H1 (cell line): ENCODE data around the gene GUCY1A2. TPM values are rescaled to one million over a fixed set of nuclear protein-coding genes. Genes with fewer than 3 reads are reported as not detected.

Experiments used
- ASH2L ChIP-seq: fragments of 200-600, 300-600 bp; sonication (generic); IDR thresholded peaks from one replicate; pipeline ENCODE4 v1.7.1; 2017; ENCODE audit warnings: low read length
- BCL11A ChIP-seq, 2 experiments: IDR thresholded peaks; one replicate each; pipeline ENCODE4 v1.6.1; 2011; ENCODE audit warnings: low read depth in 2 of 2, low read length in 2 of 2, mild to moderate bottlenecking in 2 of 2
- BRCA1 ChIP-seq: IDR thresholded peaks from 2 replicates; pipeline ENCODE4 v1.6.1; 2012; ENCODE audit warnings: low read depth, low read length, improper control_type of control experiment
- CBX8 ChIP-seq: fragments of 300-800, 300-1000 bp; sonication (generic); IDR thresholded peaks from 2 replicates; pipeline ENCODE4 v1.7.1; 2016; ENCODE audit warnings: low read depth, low read length, borderline replicate concordance
- CEBPB ChIP-seq: IDR thresholded peaks from 2 replicates; pipeline ENCODE4 v1.6.1; 2012; ENCODE audit warnings: low read depth, low read length
- CHD2 ChIP-seq: IDR thresholded peaks from 2 replicates; pipeline ENCODE4 v1.6.1; 2012; ENCODE audit warnings: low read length, improper control_type of control experiment
- EGR1 ChIP-seq: IDR thresholded peaks from 2 replicates; pipeline ENCODE4 v1.6.1; 2011; ENCODE audit warnings: low read depth, low read length, borderline replicate concordance
- EZH2 ChIP-seq: fragments of 200-600 bp; sonication (generic); IDR thresholded peaks from 2 replicates; pipeline ENCODE4 v1.7.1; 2012; ENCODE audit warnings: low read depth, mild to moderate bottlenecking, moderate library complexity, low read length, inconsistent platforms; ENCODE audit not compliant: severe bottlenecking
- GABPA ChIP-seq: IDR thresholded peaks from 2 replicates; pipeline ENCODE4 v1.6.1; 2011; ENCODE audit warnings: mild to moderate bottlenecking, low read length, moderate library complexity, borderline replicate concordance; ENCODE audit not compliant: insufficient read depth
- JUN ChIP-seq: IDR thresholded peaks from 2 replicates; pipeline ENCODE4 v1.6.1; 2011; ENCODE audit warnings: low read depth, mild to moderate bottlenecking, improper control_type of control experiment, low read length
- KDM1A ChIP-seq: fragments of 200-600, 300-600 bp; sonication (generic); IDR thresholded peaks from 2 replicates; pipeline ENCODE4 v1.7.1; 2016; ENCODE audit warnings: mild to moderate bottlenecking, low read length, borderline replicate concordance
- POLR2AphosphoS5 ChIP-seq: IDR thresholded peaks from 2 replicates; pipeline ENCODE4 v1.6.1; 2011; ENCODE audit warnings: low read depth, low read length
- RXRA ChIP-seq: IDR thresholded peaks from 2 replicates; pipeline ENCODE4 v1.6.1; 2011; ENCODE audit warnings: low read depth, mild to moderate bottlenecking, low read length, moderate library complexity; ENCODE audit not compliant: insufficient read depth
- SAP30 ChIP-seq: fragments of 300-600 bp; sonication (generic); IDR thresholded peaks from 2 replicates; pipeline ENCODE4 v1.7.1; 2012; ENCODE audit warnings: low read length, moderate library complexity, mild to moderate bottlenecking, inconsistent platforms; ENCODE audit not compliant: insufficient read depth, insufficient replicate concordance
- SIN3A ChIP-seq, 2 experiments: IDR thresholded peaks in 1 of 2; conservative IDR thresholded peaks in 1 of 2; 2 replicates each; pipeline ENCODE4 v1.6.1; 2011 to 2012; ENCODE audit warnings: low read length in 2 of 2, improper control_type of control experiment in 1 of 2, low read depth in 1 of 2, mild to moderate bottlenecking in 1 of 2
- SIX5 ChIP-seq: IDR thresholded peaks from 2 replicates; pipeline ENCODE4 v1.6.1; 2011; ENCODE audit warnings: mild to moderate bottlenecking, low read depth, low read length
- SP4 ChIP-seq: IDR thresholded peaks from 2 replicates; pipeline ENCODE4 v1.6.1; 2012; ENCODE audit warnings: low read length, inconsistent platforms
- SRF ChIP-seq: IDR thresholded peaks from 2 replicates; pipeline ENCODE4 v1.6.1; 2011; ENCODE audit warnings: mild to moderate bottlenecking, low read depth, low read length, moderate library complexity
- TAF1 ChIP-seq: IDR thresholded peaks from 2 replicates; pipeline ENCODE4 v1.6.1; 2011; ENCODE audit warnings: mild to moderate bottlenecking, low read depth, low read length
- TEAD4 ChIP-seq: IDR thresholded peaks from 2 replicates; pipeline ENCODE4 v1.6.1; 2012; ENCODE audit warnings: low read depth, low read length, inconsistent platforms, mixed read lengths
- YY1 ChIP-seq: IDR thresholded peaks from 2 replicates; pipeline ENCODE4 v1.6.1; 2011; ENCODE audit warnings: low read depth, mild to moderate bottlenecking, low read length
- ZNF274 ChIP-seq: IDR thresholded peaks from 2 replicates; pipeline ENCODE4 v1.7.0; 2012; ENCODE audit warnings: low read length, borderline replicate concordance; ENCODE audit errors: extremely low read depth
- polyA plus RNA-seq, 7 experiments: library from polyadenylated mRNA; depleted of rRNA in 3 of 7; stranded (reverse) in 5 of 7; unstranded in 2 of 7; fragments of >200 nt in 5 of 7; fragments of 200-250 nt in 2 of 7; gene quantifications; 1 replicate in 5 of 7; 2 replicates in 1 of 7; 4 replicates in 1 of 7; pipeline versions ENCODE4 v1.2.1 to v1.2.3, GENCODE V29; 2011 to 2013; ENCODE audit warnings: missing spikeins in 2 of 7, mixed read lengths in 2 of 7
- total RNA-seq: library from RNA; stranded (reverse); fragmentation: NEBNext Ultra II Directional; extraction: Animal tissue kit (Norgen Biotek cat#: 25700); gene quantifications from 2 replicates; pipeline ENCODE4 v1.2.1, GENCODE V29; 2021
- TF ChIP-seq, protein P1 (sequence below): IDR thresholded peaks from 2 replicates; pipeline ENCODE4 v1.6.1; 2012; ENCODE audit warnings: inconsistent platforms
- TF ChIP-seq, protein P2 (sequence below): IDR thresholded peaks from 2 replicates; pipeline ENCODE4 v1.6.1; 2012; ENCODE audit warnings: low read length, inconsistent platforms
- TF ChIP-seq, protein P3 (sequence below): IDR thresholded peaks from 2 replicates; pipeline ENCODE4 v1.6.1; 2012; ENCODE audit warnings: inconsistent platforms

Gene GUCY1A2
- total and polyA plus RNA-seq, 2 of the 8 experiments (the other 6 are each of a cell fraction or from before 2014, with no cell fraction given), result 0.11 to 1.9 TPM

DNA sequence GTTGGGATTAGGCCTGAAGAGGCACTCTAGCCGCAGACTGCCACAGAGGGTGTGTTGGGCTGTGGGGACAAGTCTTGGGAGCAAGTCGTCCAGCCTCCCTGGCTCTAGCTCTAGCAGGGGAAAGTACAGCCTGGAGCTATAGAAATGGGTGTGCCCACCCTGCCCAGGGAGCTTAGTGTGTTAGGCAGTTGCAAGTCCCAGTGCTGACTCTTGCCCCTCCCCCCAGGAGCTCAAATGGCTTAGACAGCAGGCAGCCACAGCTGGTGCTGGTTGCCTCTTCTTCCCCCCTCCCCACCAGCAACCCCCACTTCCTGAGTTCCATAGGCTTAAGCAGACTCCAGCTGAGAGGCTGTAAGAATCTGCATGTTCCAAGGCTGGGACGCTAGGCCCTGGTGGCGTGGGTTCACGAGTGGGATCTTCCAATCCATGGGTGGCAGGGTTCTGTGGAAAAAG is 61.2 kb downstream of the GUCY1A2 start (continued):
- TF ChIP-seq TAF1 (no peak), CBX8 (no peak), YY1 (no peak), CEBPB (no peak), POLR2AphosphoS5 (no peak), SP4 (no peak), ZNF274 (no peak), BCL11A (IDR thresholded peaks at IDR 0.05; ENCODE audit: low read depth in 2 of 2, low read length in 2 of 2) (no peak), TEAD4 (no peak), JUN (no peak), SIN3A (conservative IDR thresholded peaks at IDR 0.05 in 1 of 2, IDR thresholded peaks at IDR 0.05 in 1 of 2; ENCODE audit: low read depth in 1 of 2, low read length in 2 of 2) (no peak), SRF (no peak), GABPA (no peak), RXRA (no peak), EZH2 (no peak), EGR1 (no peak), KDM1A (no peak), ASH2L (peak; percentile 71), CHD2 (no peak), SAP30 (no peak), SIX5 (no peak), BRCA1 (no peak)
- TF ChIP-seq, protein P1, sequence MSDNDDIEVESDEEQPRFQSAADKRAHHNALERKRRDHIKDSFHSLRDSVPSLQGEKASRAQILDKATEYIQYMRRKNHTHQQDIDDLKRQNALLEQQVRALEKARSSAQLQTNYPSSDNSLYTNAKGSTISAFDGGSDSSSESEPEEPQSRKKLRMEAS, result peak; percentile 23; the same call in 1 of the 2 replicates
- TF ChIP-seq, protein P2, sequence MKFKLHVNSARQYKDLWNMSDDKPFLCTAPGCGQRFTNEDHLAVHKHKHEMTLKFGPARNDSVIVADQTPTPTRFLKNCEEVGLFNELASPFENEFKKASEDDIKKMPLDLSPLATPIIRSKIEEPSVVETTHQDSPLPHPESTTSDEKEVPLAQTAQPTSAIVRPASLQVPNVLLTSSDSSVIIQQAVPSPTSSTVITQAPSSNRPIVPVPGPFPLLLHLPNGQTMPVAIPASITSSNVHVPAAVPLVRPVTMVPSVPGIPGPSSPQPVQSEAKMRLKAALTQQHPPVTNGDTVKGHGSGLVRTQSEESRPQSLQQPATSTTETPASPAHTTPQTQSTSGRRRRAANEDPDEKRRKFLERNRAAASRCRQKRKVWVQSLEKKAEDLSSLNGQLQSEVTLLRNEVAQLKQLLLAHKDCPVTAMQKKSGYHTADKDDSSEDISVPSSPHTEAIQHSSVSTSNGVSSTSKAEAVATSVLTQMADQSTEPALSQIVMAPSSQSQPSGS, result no peak
- TF ChIP-seq, protein P3, sequence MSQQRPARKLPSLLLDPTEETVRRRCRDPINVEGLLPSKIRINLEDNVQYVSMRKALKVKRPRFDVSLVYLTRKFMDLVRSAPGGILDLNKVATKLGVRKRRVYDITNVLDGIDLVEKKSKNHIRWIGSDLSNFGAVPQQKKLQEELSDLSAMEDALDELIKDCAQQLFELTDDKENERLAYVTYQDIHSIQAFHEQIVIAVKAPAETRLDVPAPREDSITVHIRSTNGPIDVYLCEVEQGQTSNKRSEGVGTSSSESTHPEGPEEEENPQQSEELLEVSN, result no peak
